Right kidney (tissue), 1 donor: ENCODE measurements around the gene MYL6.
A peak's percentile ranks its signal among the peaks of the same experiment; 100 is the strongest.
"Not testable (repeated sequence)": the region's sequence is repeated elsewhere in the genome, so short reads cannot be mapped to it uniquely, and the experiment has no call there.

Experiments
- DNase-seq: peaks from one replicate; pipeline ENCODE4 v3.0.0-alpha.2; 2016

MYL6 gene

GRCh38 chr12:56154246-56154771 lies 3.9 kb upstream of the MYL6 start:
- DNase-seq = no peak

DNA sequence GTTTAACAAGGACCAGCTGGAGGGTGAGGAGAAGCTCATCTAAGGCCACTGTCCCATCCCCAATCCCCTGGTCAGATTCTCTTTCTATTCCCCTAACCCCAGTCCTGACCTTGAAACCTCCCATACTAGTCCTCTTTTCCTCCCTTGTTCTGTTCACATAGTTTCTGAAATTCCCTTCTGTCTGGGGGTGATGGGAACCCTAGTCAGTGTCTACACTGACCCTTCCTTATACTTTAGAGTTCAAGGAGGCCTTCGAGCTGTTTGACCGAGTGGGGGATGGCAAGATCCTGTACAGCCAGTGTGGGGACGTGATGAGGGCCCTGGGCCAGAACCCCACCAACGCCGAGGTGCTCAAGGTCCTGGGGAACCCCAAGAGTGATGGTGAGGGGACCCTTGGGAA lies 3.3 kb upstream of the MYL6 start:
- DNase-seq = no peak

GRCh38 chr12:56155256-56155845 lies 2.8 kb upstream of the MYL6 start:
- no peak for DNase-seq

DNA sequence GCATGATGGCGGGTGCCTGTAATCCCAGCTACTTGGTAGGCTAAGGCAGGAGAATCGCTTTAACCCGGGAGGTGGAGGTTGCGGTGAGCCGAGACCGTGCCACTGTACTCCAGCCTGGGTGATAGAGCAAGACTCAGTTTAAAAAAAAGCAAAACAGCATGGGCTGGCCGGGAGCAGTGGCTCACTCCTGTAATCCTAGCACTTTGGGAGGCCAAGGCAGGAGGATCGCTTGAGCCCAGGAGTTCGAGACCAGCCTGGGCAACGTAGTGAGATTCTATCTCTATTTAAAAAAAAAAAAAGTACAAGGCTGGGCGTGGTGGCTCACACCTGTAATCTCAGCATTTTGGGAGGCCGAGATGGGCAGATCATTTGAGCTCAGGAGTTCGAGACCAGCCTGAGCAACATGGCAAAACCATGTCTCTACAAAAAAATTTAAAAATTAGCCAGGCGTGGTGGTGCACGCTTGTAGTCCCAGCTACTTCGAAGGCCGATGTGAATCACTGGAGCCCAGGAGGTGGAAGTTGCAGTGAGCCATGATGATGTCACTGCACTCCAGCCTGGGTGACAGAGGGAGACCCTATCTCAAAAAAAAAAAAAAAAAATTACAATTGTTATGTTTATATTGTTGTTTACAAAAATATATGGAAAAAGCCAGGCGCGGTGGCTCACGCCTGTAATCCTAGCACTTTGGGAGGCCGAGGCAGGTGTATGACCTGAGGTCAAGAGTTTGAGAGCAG lies 1.5 kb upstream of the MYL6 start:
- not testable (repeated sequence) for DNase-seq

DNA sequence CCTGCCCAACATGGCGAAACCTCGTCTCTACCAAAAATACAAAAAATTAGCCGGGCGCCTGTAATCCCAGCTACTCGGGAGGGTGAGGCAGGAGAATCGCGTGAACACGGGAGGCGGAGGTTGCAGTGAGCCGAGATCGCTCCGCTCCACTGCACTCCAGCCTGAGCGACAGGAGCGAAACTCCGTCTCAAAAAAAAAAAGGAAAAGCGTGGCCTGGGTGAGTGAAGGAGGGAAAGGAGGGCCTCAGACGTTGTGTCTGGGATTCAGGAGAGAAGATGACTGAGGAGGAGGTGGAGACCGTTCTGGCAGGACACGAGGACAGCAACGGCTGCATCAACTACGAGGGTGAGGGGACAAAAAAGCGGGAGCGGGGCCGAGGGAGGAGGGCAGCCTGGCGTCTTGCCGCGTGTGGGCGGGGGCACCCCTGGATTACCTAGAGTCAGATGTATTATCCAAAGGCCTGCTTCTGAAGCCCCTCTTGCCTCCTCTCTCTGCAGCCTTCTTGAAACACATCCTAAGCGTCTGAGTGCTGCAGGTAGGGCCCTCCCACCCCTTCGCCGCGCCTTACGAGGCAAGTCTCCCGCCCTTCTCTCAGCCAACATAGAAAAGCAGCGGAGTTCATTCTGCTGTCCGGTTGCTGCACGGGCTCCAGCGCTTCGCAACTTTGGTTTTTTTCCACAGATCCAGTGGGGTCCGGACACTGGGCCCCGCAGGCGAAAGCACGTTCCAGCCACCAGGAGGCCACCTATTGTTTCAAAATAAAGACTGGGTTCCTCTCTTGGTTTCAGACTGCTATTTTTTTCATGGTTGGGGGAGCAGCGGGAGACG lies 744 bp upstream of the MYL6 start:
- DNase-seq = peak; percentile 90

- peak; percentile 65 for DNase-seq
Observed at GRCh38 chr12:56158926-56159461, 835 bp downstream of the MYL6 start.

GRCh38 chr12:56159482-56160192 lies 1.5 kb downstream of the MYL6 start:
- DNase-seq = no peak

- no peak for DNase-seq
Observed at GRCh38 chr12:56160193-56160763, 2.1 kb downstream of the MYL6 start.

GRCh38 chr12:56160894-56161689 lies 2.9 kb downstream of the MYL6 start:
- DNase-seq = no peak

GRCh38 chr12:56161690-56162351 lies 3.7 kb downstream of the MYL6 start:
- DNase-seq = no peak

GRCh38 chr12:56162468-56163290 lies 4.5 kb downstream of the MYL6 start:
- no peak for DNase-seq

GRCh38 chr12:56163533-56164344 lies 5.6 kb downstream of the MYL6 start:
- DNase-seq = no peak

GRCh38 chr12:56164345-56164729 lies 6.2 kb downstream of the MYL6 start:
- no peak for DNase-seq

DNA sequence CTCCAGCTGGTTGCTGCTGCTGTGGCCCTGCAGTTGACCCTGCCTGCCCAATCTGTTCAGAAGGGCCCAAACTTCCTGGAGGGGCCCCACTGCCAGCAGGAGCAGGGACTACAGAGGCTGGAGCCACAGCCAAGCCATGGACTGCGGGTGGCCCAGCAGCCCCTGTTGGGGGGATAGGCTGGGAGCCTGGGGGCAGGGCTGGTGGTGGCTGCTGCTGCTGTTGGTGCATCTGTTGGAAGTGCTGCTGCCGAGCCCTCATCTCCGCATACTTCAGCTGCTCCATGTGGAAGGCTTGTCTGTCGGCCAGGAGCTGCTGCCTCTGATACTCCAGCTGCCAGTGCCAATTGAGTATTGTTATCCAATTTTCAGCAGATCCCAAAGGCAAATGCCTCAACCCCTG lies 7.2 kb downstream of the MYL6 start:
- no peak for DNase-seq

DNA sequence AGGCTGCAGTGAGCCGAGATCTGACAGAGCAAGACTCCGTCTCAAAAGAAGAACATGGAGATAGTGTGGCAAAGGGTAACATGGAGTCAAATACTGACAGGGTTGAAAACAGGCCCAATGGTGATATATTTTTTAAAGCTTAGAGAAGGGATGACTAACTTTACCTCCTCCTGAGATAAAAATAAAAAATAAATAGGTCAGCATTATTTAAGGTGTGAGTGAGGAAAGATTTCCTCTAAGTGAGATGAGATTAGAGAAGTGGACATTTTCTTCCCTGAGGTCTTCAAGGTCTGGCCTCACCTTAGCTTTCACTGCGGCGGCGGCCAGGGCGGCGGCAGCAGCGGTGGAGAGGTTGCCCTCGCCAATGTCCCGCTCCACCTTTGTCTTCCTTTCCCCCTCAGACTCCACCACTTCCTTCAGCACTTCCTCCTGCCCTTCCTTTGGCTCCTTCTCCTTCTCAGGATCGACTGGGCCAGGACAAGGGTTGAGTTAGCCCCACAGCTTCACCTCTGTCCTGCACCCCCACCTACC lies 11.1 kb downstream of the MYL6 start:
- no peak for DNase-seq

- DNase-seq = no peak
Observed at GRCh38 chr12:56172839-56173238, 14.7 kb downstream of the MYL6 start.

- no peak for DNase-seq
Observed at GRCh38 chr12:56178347-56178746, 20.2 kb downstream of the MYL6 start.

GRCh38 chr12:56186957-56187356 lies 28.8 kb downstream of the MYL6 start:
- DNase-seq = no peak
